ENCODE measurements around the gene PDGFRB. TPM values are rescaled to one million over a fixed set of nuclear protein-coding genes. Genes with fewer than 3 reads are reported as not detected.

Gene PDGFRB
- polyA plus RNA-seq, 1 donor from 2014 or later: not detected

GRCh38 chr5:150140830-150141229 is 14.8 kb downstream of the PDGFRB start:
- Histone ChIP-seq H3K9me3 (ENCODE audit: low read length) (no peaks in the 10 kb centered on the region), H4K20me1 (ENCODE audit: insufficient read depth) (no peaks in the 10 kb centered on the region), H3K9ac (ENCODE audit: low read length) (no peak overlapping the region), H3K27me3 (ENCODE audit: insufficient read depth, low read depth, low read length) (no peaks in the 10 kb centered on the region), H3K4me3 (ENCODE audit: low read length) (no peak overlapping the region), H3F3A (ENCODE audit: insufficient read depth, low read length, poor library complexity, severe bottlenecking) (no peaks in the 10 kb centered on the region), H3K79me2 (replicated peaks; ENCODE audit: insufficient read depth, low read length) (no peaks in the 10 kb centered on the region), H2AFZ (ENCODE audit: low read depth, low read length) (no peak overlapping the region), H3K27ac (ENCODE audit: low read length) (no peak overlapping the region), H3K36me3 (ENCODE audit: insufficient read depth, low read length) (no peaks in the 10 kb centered on the region), H3K9me2 (ENCODE audit: insufficient read depth, low read length) (no peaks in the 10 kb centered on the region), H3K4me2 (ENCODE audit: low read length) (no peak overlapping the region)
- TF ChIP-seq RAD21 (conservative IDR thresholded peaks at IDR 0.05): no peak

DNA sequence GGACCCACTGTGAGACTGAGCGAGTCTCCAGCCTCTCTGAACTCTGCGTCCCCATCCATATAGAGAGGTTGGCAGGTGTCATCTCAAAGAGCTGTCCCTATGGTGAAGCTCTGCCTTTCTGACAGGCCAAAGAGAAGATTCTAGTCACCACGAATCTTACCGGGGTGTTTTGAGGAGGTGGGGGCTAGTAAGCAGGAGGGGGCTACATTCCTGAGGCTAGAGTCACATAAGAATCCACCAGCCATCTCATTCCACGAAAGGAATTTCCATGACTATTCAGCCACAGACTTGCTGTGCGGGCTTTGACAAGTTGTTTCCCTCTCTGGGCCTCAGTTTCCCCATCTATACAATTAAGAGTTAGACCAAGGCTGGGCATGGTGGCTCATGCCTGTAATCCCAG is 16.3 kb downstream of the PDGFRB start:
- H3K9ac ChIP-seq (ENCODE audit: low read length): no peak overlapping the region
- no peak overlapping the region for H3K4me2 ChIP-seq (ENCODE audit: low read length)
- no peak overlapping the region for H3K4me3 ChIP-seq (ENCODE audit: low read length)
- no peak overlapping the region for H3K27ac ChIP-seq (ENCODE audit: low read length)
- H2AFZ ChIP-seq (ENCODE audit: low read depth, low read length): no peak overlapping the region
- H3K36me3 ChIP-seq (ENCODE audit: insufficient read depth, low read length): no peaks in the 10 kb centered on the region
- no peaks in the 10 kb centered on the region for H3K79me2 ChIP-seq (replicated peaks; ENCODE audit: insufficient read depth, low read length)
- no peaks in the 10 kb centered on the region for H3K9me3 ChIP-seq (ENCODE audit: low read length)
- no peaks in the 10 kb centered on the region for H3K9me2 ChIP-seq (ENCODE audit: insufficient read depth, low read length)
- no peaks in the 10 kb centered on the region for H3F3A ChIP-seq (ENCODE audit: insufficient read depth, low read length, poor library complexity, severe bottlenecking)
- H4K20me1 ChIP-seq (ENCODE audit: insufficient read depth): no peaks in the 10 kb centered on the region
- H3K27me3 ChIP-seq (ENCODE audit: insufficient read depth, low read depth, low read length): no peaks in the 10 kb centered on the region
- TF ChIP-seq CTCF (IDR thresholded peaks at IDR 0.05; ENCODE audit: poor library complexity, severe bottlenecking) (no peak), EZH2 (IDR thresholded peaks at IDR 0.05; ENCODE audit: borderline replicate concordance, insufficient read depth, low read length, poor library complexity, severe bottlenecking) (no peak), POLR2AphosphoS5 (IDR thresholded peaks at IDR 0.05) (no peak), RAD21 (conservative IDR thresholded peaks at IDR 0.05) (no peak), SMC3 (conservative IDR thresholded peaks at IDR 0.05; ENCODE audit: poor library complexity) (no peak), MXI1 (conservative IDR thresholded peaks at IDR 0.05; ENCODE audit: poor library complexity, severe bottlenecking) (no peak), TAF1 (IDR thresholded peaks at IDR 0.05; ENCODE audit: low read depth) (no peak), EP300 (conservative IDR thresholded peaks at IDR 0.05; ENCODE audit: poor library complexity, severe bottlenecking) (no peak)
- TF ChIP-seq, protein P1, sequence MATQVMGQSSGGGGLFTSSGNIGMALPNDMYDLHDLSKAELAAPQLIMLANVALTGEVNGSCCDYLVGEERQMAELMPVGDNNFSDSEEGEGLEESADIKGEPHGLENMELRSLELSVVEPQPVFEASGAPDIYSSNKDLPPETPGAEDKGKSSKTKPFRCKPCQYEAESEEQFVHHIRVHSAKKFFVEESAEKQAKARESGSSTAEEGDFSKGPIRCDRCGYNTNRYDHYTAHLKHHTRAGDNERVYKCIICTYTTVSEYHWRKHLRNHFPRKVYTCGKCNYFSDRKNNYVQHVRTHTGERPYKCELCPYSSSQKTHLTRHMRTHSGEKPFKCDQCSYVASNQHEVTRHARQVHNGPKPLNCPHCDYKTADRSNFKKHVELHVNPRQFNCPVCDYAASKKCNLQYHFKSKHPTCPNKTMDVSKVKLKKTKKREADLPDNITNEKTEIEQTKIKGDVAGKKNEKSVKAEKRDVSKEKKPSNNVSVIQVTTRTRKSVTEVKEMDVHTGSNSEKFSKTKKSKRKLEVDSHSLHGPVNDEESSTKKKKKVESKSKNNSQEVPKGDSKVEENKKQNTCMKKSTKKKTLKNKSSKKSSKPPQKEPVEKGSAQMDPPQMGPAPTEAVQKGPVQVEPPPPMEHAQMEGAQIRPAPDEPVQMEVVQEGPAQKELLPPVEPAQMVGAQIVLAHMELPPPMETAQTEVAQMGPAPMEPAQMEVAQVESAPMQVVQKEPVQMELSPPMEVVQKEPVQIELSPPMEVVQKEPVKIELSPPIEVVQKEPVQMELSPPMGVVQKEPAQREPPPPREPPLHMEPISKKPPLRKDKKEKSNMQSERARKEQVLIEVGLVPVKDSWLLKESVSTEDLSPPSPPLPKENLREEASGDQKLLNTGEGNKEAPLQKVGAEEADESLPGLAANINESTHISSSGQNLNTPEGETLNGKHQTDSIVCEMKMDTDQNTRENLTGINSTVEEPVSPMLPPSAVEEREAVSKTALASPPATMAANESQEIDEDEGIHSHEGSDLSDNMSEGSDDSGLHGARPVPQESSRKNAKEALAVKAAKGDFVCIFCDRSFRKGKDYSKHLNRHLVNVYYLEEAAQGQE (IDR thresholded peaks at IDR 0.05; ENCODE audit: borderline replicate concordance): no peak

All from neural cell (in vitro differentiated cells).